ENCODE data around the gene GID8.
A peak's percentile ranks its signal among the peaks of the same experiment; 100 is the strongest.

The GID8 gene

GRCh38 chr20:62922451-62922921, 15.5 kb upstream of the GID8 start:
- peak; percentile 25 for DNase-seq (ENCODE audit: low spot score)

GRCh38 chr20:62923059-62923668, 14.8 kb upstream of the GID8 start:
- peak; percentile 41 for DNase-seq (ENCODE audit: low spot score)

- DNase-seq (ENCODE audit: low spot score) = no peak
Measured at GRCh38 chr20:62923669-62924441, 14.1 kb upstream of the GID8 start.

GRCh38 chr20:62924442-62925075, 13.4 kb upstream of the GID8 start:
- peak; percentile 26 for DNase-seq (ENCODE audit: low spot score)

GRCh38 chr20:62925076-62925419, 12.9 kb upstream of the GID8 start:
- DNase-seq (ENCODE audit: low spot score) = peak; percentile 42

- DNase-seq (ENCODE audit: low spot score) = peak; percentile 72
Measured at GRCh38 chr20:62925420-62926228, 12.3 kb upstream of the GID8 start.

GRCh38 chr20:62926229-62927127, 11.5 kb upstream of the GID8 start, which contains the start of gene DIDO1:
TSS of gene DIDO1 (minus strand) at chr20:62926505.
- peak; percentile 91 for DNase-seq (ENCODE audit: low spot score)

GRCh38 chr20:62927128-62927705, 10.7 kb upstream of the GID8 start:
- DNase-seq (ENCODE audit: low spot score) = peak; percentile 59

- peak; percentile 57 for DNase-seq (ENCODE audit: low spot score)
Measured at GRCh38 chr20:62928246-62928939, 9.6 kb upstream of the GID8 start.

- peak; percentile 81 for DNase-seq (ENCODE audit: low spot score)
Measured at GRCh38 chr20:62929051-62929538, 8.9 kb upstream of the GID8 start.

- DNase-seq (ENCODE audit: low spot score) = no peak
Measured at GRCh38 chr20:62931464-62931863, 6.5 kb upstream of the GID8 start.

GRCh38 chr20:62933966-62934365, 4.0 kb upstream of the GID8 start:
- DNase-seq (ENCODE audit: low spot score) = peak; percentile 41

- DNase-seq (ENCODE audit: low spot score) = no peak
Measured at GRCh38 chr20:62935204-62935967, 2.6 kb upstream of the GID8 start.

GRCh38 chr20:62935968-62936585, 1.9 kb upstream of the GID8 start:
- peak; percentile 38 for DNase-seq (ENCODE audit: low spot score)

- peak; percentile 98 for DNase-seq (ENCODE audit: low spot score)
Measured at GRCh38 chr20:62937268-62938104, 461 bp upstream of the GID8 start.

GRCh38 chr20:62940875-62941274, 2.9 kb downstream of the GID8 start:
- peak; percentile 15 for DNase-seq (ENCODE audit: low spot score)

- DNase-seq (ENCODE audit: low spot score) = no peak
Measured at GRCh38 chr20:62941792-62942191, 3.8 kb downstream of the GID8 start.

- peak; percentile 45 for DNase-seq (ENCODE audit: low spot score)
Measured at GRCh38 chr20:62942456-62942855, 4.5 kb downstream of the GID8 start.
